Mesenchymal stem cell (in vitro differentiated cells and primary cell): ENCODE measurements around the gene PSME3IP1.
A peak's percentile ranks its signal among the peaks of the same experiment; 100 is the strongest.

Source experiments
- DNase-seq: peaks from one replicate; pipeline ENCODE4 v3.0.0-alpha.2; 2013
- H2AFZ ChIP-seq: one replicate; pipeline ENCODE4 v1.6.1; 2013; ENCODE audit warnings: low read depth, mild to moderate bottlenecking, control low read depth, inconsistent platforms, low read length, moderate library complexity
- H2AK5ac ChIP-seq: 2 replicates; pipeline ENCODE4 v1.6.1; 2013; ENCODE audit warnings: low read length, moderate library complexity, mild to moderate bottlenecking, inconsistent platforms; ENCODE audit not compliant: severe bottlenecking
- H2BK120ac ChIP-seq: one replicate; pipeline ENCODE4 v1.6.1; 2013; ENCODE audit warnings: low read depth, mild to moderate bottlenecking, inconsistent platforms, low read length, moderate library complexity
- H2BK12ac ChIP-seq, 2 experiments: one replicate each; pipeline ENCODE4 v1.6.1; 2013; ENCODE audit warnings: inconsistent platforms in 2 of 2, low read length in 2 of 2, mild to moderate bottlenecking in 2 of 2, moderate library complexity in 2 of 2, control low read depth in 1 of 2
- H2BK15ac ChIP-seq: one replicate; pipeline ENCODE4 v1.6.1; 2013; ENCODE audit warnings: mild to moderate bottlenecking, low read depth, inconsistent platforms; ENCODE audit not compliant: poor library complexity, severe bottlenecking
- H2BK5ac ChIP-seq: 2 replicates; pipeline ENCODE4 v1.6.1; 2013; ENCODE audit warnings: low read depth, mild to moderate bottlenecking, low read length, control low read depth, inconsistent platforms; ENCODE audit not compliant: poor library complexity, severe bottlenecking
- H3K14ac ChIP-seq, 2 experiments: one replicate each; pipeline ENCODE4 v1.6.1; 2013; ENCODE audit warnings: inconsistent platforms in 2 of 2, low read length in 2 of 2, control low read depth in 1 of 2, mild to moderate bottlenecking in 1 of 2, moderate library complexity in 1 of 2
- H3K18ac ChIP-seq, 2 experiments: one replicate each; pipeline ENCODE4 v1.6.1; 2013; ENCODE audit warnings: inconsistent platforms in 2 of 2, low read length in 2 of 2, control low read depth in 1 of 2, low read depth in 1 of 2, mild to moderate bottlenecking in 1 of 2
- H3K23ac ChIP-seq, 2 experiments: one replicate each; pipeline ENCODE4 v1.6.1; 2013; ENCODE audit warnings: inconsistent platforms in 2 of 2, low read length in 2 of 2, mild to moderate bottlenecking in 2 of 2, moderate library complexity in 2 of 2, control low read depth in 1 of 2
- H3K27ac ChIP-seq: 2 replicates; pipeline ENCODE4 v1.5.1; 2013; ENCODE audit warnings: mild to moderate bottlenecking, moderate library complexity, low read length, control low read depth, inconsistent platforms; ENCODE audit not compliant: poor library complexity, severe bottlenecking
- H3K27me3 ChIP-seq, 2 experiments: 2 replicates each; pipeline versions ENCODE4 v1.6.1 to v1.7.0; 2013; ENCODE audit warnings: low read length in 2 of 2, mild to moderate bottlenecking in 2 of 2, moderate library complexity in 2 of 2, control low read depth in 1 of 2, inconsistent platforms in 1 of 2; ENCODE audit not compliant: control insufficient read depth in 1 of 2, insufficient read depth in 1 of 2
- H3K36me3 ChIP-seq, 2 experiments: 2 replicates each; pipeline versions ENCODE4 v1.6.1 to v1.7.0; 2013; ENCODE audit warnings: low read length in 2 of 2, control low read depth in 1 of 2, inconsistent platforms in 1 of 2, low read depth in 1 of 2, mild to moderate bottlenecking in 1 of 2; ENCODE audit not compliant: insufficient read depth in 2 of 2, control insufficient read depth in 1 of 2
- H3K4ac ChIP-seq, 2 experiments: one replicate each; pipeline ENCODE4 v1.6.1; 2013; ENCODE audit warnings: inconsistent platforms in 2 of 2, low read length in 2 of 2, mild to moderate bottlenecking in 2 of 2, moderate library complexity in 2 of 2, control low read depth in 1 of 2, low read depth in 1 of 2
- H3K4me1 ChIP-seq: 2 replicates; pipeline ENCODE4 v1.6.1; 2013; ENCODE audit warnings: low read depth, low read length, control low read depth; ENCODE audit not compliant: control insufficient read depth, insufficient read depth
- H3K4me2 ChIP-seq: 2 replicates; pipeline ENCODE4 v1.6.1; 2013; ENCODE audit warnings: low read length, mild to moderate bottlenecking, inconsistent platforms; ENCODE audit not compliant: poor library complexity, severe bottlenecking
- H3K4me3 ChIP-seq, 2 experiments: 2 replicates each; pipeline versions ENCODE4 v1.5.1 to v1.7.0; 2013; ENCODE audit warnings: low read length in 2 of 2, mild to moderate bottlenecking in 2 of 2, control low read depth in 1 of 2, low read depth in 1 of 2; ENCODE audit not compliant: insufficient read depth in 1 of 2
- H3K79me1 ChIP-seq: replicated peaks from 2 replicates; pipeline ENCODE4 v1.6.1; 2013; ENCODE audit warnings: mild to moderate bottlenecking, control low read depth, low read length, inconsistent platforms; ENCODE audit not compliant: poor library complexity, severe bottlenecking
- H3K9ac ChIP-seq: 2 replicates; pipeline ENCODE4 v1.7.0; 2013; ENCODE audit warnings: mild to moderate bottlenecking, low read length, moderate library complexity
- H3K9me3 ChIP-seq: 2 replicates; pipeline ENCODE4 v1.7.0; 2013; ENCODE audit warnings: mild to moderate bottlenecking, low read length; ENCODE audit not compliant: control insufficient read depth
- H4K8ac ChIP-seq: one replicate; pipeline ENCODE4 v1.6.1; 2013; ENCODE audit warnings: inconsistent platforms, mild to moderate bottlenecking, low read length, moderate library complexity
- H4K91ac ChIP-seq: one replicate; pipeline ENCODE4 v1.6.1; 2013; ENCODE audit warnings: mild to moderate bottlenecking, low read length, inconsistent platforms
- WGBS: methylation state at CpG from one replicate; pipeline ENCODE4 v1.1.7; 2013; ENCODE audit warnings: mixed read lengths; 5-methylcytosine and 5-hydroxymethylcytosine counted together

Gene PSME3IP1

GRCh38 chr16:57125969-57126368 lies 59.9 kb downstream of the PSME3IP1 start:
- Histone ChIP-seq H3K4ac (no peak overlapping the region), H2AK5ac (no peak overlapping the region), H3K79me1 (no peaks in the 10 kb centered on the region), H3K23ac (no peak overlapping the region), H3K27ac (no peak overlapping the region), H3K9ac (no peak overlapping the region), H2AFZ (no peak overlapping the region), H3K18ac (no peak overlapping the region), H2BK120ac (no peak overlapping the region), H2BK5ac (no peak overlapping the region), H3K27me3 (no peaks in the 10 kb centered on the region), H3K4me1 (peaks cover 7% of the 10 kb centered on the region), H2BK15ac (no peak overlapping the region), H3K4me2 (no peak overlapping the region), H4K91ac (no peak overlapping the region), H3K4me3 (no peak overlapping the region), H4K8ac (no peak overlapping the region), H2BK12ac (no peak overlapping the region), H3K9me3 (no peaks in the 10 kb centered on the region), H3K36me3 (peaks cover 5 to 28% of the 10 kb centered on the region in 2 experiments), H3K14ac (no peak overlapping the region)
- 95% methylated on average over 3 of the region's 4 CpGs for WGBS
- DNase-seq = no peak

- Histone ChIP-seq H3K4ac (no peak overlapping the region), H3K79me1 (no peaks in the 10 kb centered on the region), H2BK12ac (no peak overlapping the region), H3K9ac (no peak overlapping the region), H3K4me3 (no peak overlapping the region), H4K8ac (no peak overlapping the region), H3K23ac (no peak overlapping the region), H2BK120ac (no peak overlapping the region), H3K9me3 (no peaks in the 10 kb centered on the region), H3K27me3 (no peaks in the 10 kb centered on the region), H2AFZ (no peak overlapping the region), H2BK15ac (no peak overlapping the region), H3K18ac (no peak overlapping the region), H3K14ac (no peak overlapping the region), H3K27ac (no peak overlapping the region), H3K4me1 (peaks cover 7% of the 10 kb centered on the region), H2BK5ac (no peak overlapping the region), H3K4me2 (no peak overlapping the region), H2AK5ac (no peak overlapping the region), H4K91ac (no peak overlapping the region), H3K36me3 (peaks cover 5 to 30% of the 10 kb centered on the region in 2 experiments)
- DNase-seq = no peak
- WGBS = 82% methylated on average over 4 of the region's 4 CpGs
Measured at GRCh38 chr16:57125376-57125775, 60.5 kb downstream of the PSME3IP1 start.

- Histone ChIP-seq H2BK120ac (no peak overlapping the region), H3K27ac (no peak overlapping the region), H4K8ac (no peak overlapping the region), H3K27me3 (no peaks in the 10 kb centered on the region), H3K4ac (no peak overlapping the region), H3K18ac (no peak overlapping the region), H3K79me1 (no peaks in the 10 kb centered on the region), H3K4me2 (no peak overlapping the region), H3K4me3 (no peak overlapping the region), H3K9ac (no peak overlapping the region), H3K9me3 (no peaks in the 10 kb centered on the region), H2BK12ac (no peak overlapping the region), H2BK15ac (no peak overlapping the region), H3K4me1 (peaks cover 7% of the 10 kb centered on the region), H2AK5ac (no peak overlapping the region), H3K14ac (no peak overlapping the region), H2BK5ac (no peak overlapping the region), H4K91ac (no peak overlapping the region), H3K23ac (no peak overlapping the region), H2AFZ (no peak overlapping the region), H3K36me3 (peaks cover 5 to 34% of the 10 kb centered on the region in 2 experiments)
- DNase-seq = no peak
- WGBS = 87% methylated on average over 11 of the region's 11 CpGs
Measured at GRCh38 chr16:57123974-57124674, 61.7 kb downstream of the PSME3IP1 start.

- H2BK12ac ChIP-seq = no peak overlapping the region
- H2BK5ac ChIP-seq = no peak overlapping the region
- H2BK120ac ChIP-seq = no peak overlapping the region
- H4K91ac ChIP-seq = no peak overlapping the region
- H3K4me1 ChIP-seq = peaks cover 10% of the 10 kb centered on the region
- peak overlapping the region in 1 of 2 experiments; percentile 19 for H3K4ac ChIP-seq
- no peak overlapping the region for H3K4me2 ChIP-seq
- H3K9me3 ChIP-seq = no peaks in the 10 kb centered on the region
- no peak overlapping the region for H3K23ac ChIP-seq
- WGBS = 92% methylated on average over 7 of the region's 7 CpGs
- H3K18ac ChIP-seq = no peak overlapping the region
- no peak overlapping the region for H3K27ac ChIP-seq
- H3K14ac ChIP-seq = peak overlapping the region in 1 of 2 experiments; percentile 8
- DNase-seq = no peak
- H2AFZ ChIP-seq = no peak overlapping the region
- no peak overlapping the region for H3K4me3 ChIP-seq
- no peaks in the 10 kb centered on the region for H3K79me1 ChIP-seq
- no peaks in the 10 kb centered on the region for H3K27me3 ChIP-seq
- H3K36me3 ChIP-seq = peaks cover 5 to 34% of the 10 kb centered on the region in 2 experiments
- no peak overlapping the region for H3K9ac ChIP-seq
- H2BK15ac ChIP-seq = no peak overlapping the region
- no peak overlapping the region for H2AK5ac ChIP-seq
- no peak overlapping the region for H4K8ac ChIP-seq
Measured at GRCh38 chr16:57123216-57123973, 62.4 kb downstream of the PSME3IP1 start.
